Measurements from ENCODE around the gene H6PD. TPM values are rescaled to one million over a fixed set of nuclear protein-coding genes. Genes with fewer than 3 reads are reported as not detected.

H6PD gene
- total and polyA plus RNA-seq, 8 donors, result 8.7 to 34.2 (median 16.1) TPM

- no peak for FAIRE-seq
These were observed 36.7 kb downstream of the H6PD start for GRCh38 chr1:9271283-9271682.

GRCh38 chr1:9271861-9272595, 37.5 kb downstream of the H6PD start:
- WGBS, 2 donors, result 89 to 91% methylated on average over 24 of the region's 24 CpGs
- intact Hi-C loops (cut with DNase I), result no loop called here
- Histone ChIP-seq H3K36me3 (peaks cover 0 to 6% (median 0%) of the 10 kb centered on the region in 3 donors), H3K4me1 (no peaks in the 10 kb centered on the region), H3K4me3 (no peak overlapping the region), H3K9me3 (no peaks in the 10 kb centered on the region), H3K27ac (no peak overlapping the region), H3K27me3 (no peaks in the 10 kb centered on the region)
- DNase-seq (no peak), ATAC-seq (no peak), FAIRE-seq (no peak)
- no peak for TF ChIP-seq CTCF (IDR thresholded peaks at IDR 0.05)

More at GRCh38 chr1:9271283-9271682, 36.7 kb downstream of the H6PD start:
- Histone ChIP-seq H3K9me3 (no peaks in the 10 kb centered on the region), H3K4me3 (no peak overlapping the region), H3K4me1 (no peaks in the 10 kb centered on the region), H3K27ac (no peak overlapping the region), H3K36me3 (peaks cover 0 to 6% (median 0%) of the 10 kb centered on the region in 3 donors), H3K27me3 (no peaks in the 10 kb centered on the region)
- no peak for ATAC-seq
- intact Hi-C loops (cut with DNase I), result no loop called here
- DNase-seq, result no peak
- 76 to 86% methylated on average over 11 of the region's 11 CpGs for WGBS, 2 donors
- TF ChIP-seq CTCF (IDR thresholded peaks at IDR 0.05), result no peak

GRCh38 chr1:9273177-9273576, 38.6 kb downstream of the H6PD start:
- Histone ChIP-seq H3K36me3 (peaks cover 0 to 6% (median 0%) of the 10 kb centered on the region in 3 donors), H3K27ac (no peak overlapping the region), H3K27me3 (no peaks in the 10 kb centered on the region), H3K4me1 (no peaks in the 10 kb centered on the region), H3K9me3 (no peaks in the 10 kb centered on the region), H3K4me3 (no peak overlapping the region)
- 75 to 86% methylated on average over 11 of the region's 11 CpGs for WGBS, 2 donors
- TF ChIP-seq CTCF (IDR thresholded peaks at IDR 0.05), result no peak
- FAIRE-seq (no peak), DNase-seq (no peak), ATAC-seq (peak in 1 of 4 donors; percentile 13)
- intact Hi-C loops (cut with DNase I), result no loop called here

- Histone ChIP-seq H3K27ac (no peak overlapping the region), H3K27me3 (no peaks in the 10 kb centered on the region), H3K4me1 (no peaks in the 10 kb centered on the region), H3K36me3 (no peaks in the 10 kb centered on the region), H3K9me3 (no peaks in the 10 kb centered on the region), H3K4me3 (no peak overlapping the region)
- 85 to 87% methylated on average over 10 of the region's 10 CpGs for WGBS, 2 donors
- no peak for TF ChIP-seq CTCF (IDR thresholded peaks at IDR 0.05)
- FAIRE-seq (no peak), ATAC-seq (no peak), DNase-seq (no peak)
- intact Hi-C loops (cut with DNase I), result no loop called here
These were observed 40.6 kb downstream of the H6PD start for GRCh38 chr1:9275161-9275560.

- Histone ChIP-seq H3K36me3 (no peaks in the 10 kb centered on the region), H3K27ac (no peak overlapping the region), H3K4me1 (no peaks in the 10 kb centered on the region), H3K9me3 (no peaks in the 10 kb centered on the region), H3K4me3 (no peak overlapping the region), H3K27me3 (no peaks in the 10 kb centered on the region)
- no peak for FAIRE-seq
- no peak for TF ChIP-seq CTCF (IDR thresholded peaks at IDR 0.05)
- intact Hi-C loops (cut with DNase I), result no loop called here
- no peak for DNase-seq
- ATAC-seq, result peak in 3 of 4 donors; percentile 61 to 76 (median 71)
- WGBS, 2 donors, result 62 to 77% methylated on average over 12 of the region's 12 CpGs
These were observed 41.0 kb downstream of the H6PD start for GRCh38 chr1:9275567-9276034.
